Fibroblast of lung (primary cell): ENCODE data around the gene BCL2L11. TPM values are rescaled to one million over a fixed set of nuclear protein-coding genes. Genes with fewer than 3 reads are reported as not detected.

ENCODE experiments used
- DNase-seq, 2 donors: peaks; one replicate each; pipeline versions ENCODE4 v3.0.0 to v3.0.0-alpha.2; 2010; ENCODE audit warnings: low read depth in 2 of 2
- H2AFZ ChIP-seq: 2 replicates; pipeline ENCODE4 v1.5.1; 2012; ENCODE audit warnings: low read length, control low read depth, inconsistent platforms
- H3K27ac ChIP-seq: 2 replicates; pipeline ENCODE4 v1.5.1; 2011; ENCODE audit warnings: low read length, control low read depth; ENCODE audit not compliant: insufficient read depth
- H3K27me3 ChIP-seq: 2 replicates; pipeline ENCODE4 v1.5.1; 2011; ENCODE audit warnings: mild to moderate bottlenecking, low read length; ENCODE audit not compliant: control insufficient read depth, insufficient read depth
- H3K36me3 ChIP-seq: 2 replicates; pipeline ENCODE4 v1.5.1; 2011; ENCODE audit warnings: low read length; ENCODE audit not compliant: control insufficient read depth, insufficient read depth
- H3K4me1 ChIP-seq: 2 replicates; pipeline ENCODE4 v1.5.1; 2011; ENCODE audit warnings: low read length; ENCODE audit not compliant: control insufficient read depth, insufficient read depth; ENCODE audit errors: extremely low read depth
- H3K4me2 ChIP-seq: 2 replicates; pipeline ENCODE4 v1.5.1; 2011; ENCODE audit warnings: low read length, control low read depth; ENCODE audit not compliant: insufficient read depth; ENCODE audit errors: extremely low read depth
- H3K4me3 ChIP-seq, 4 experiments: fragments of 200-600 bp in 1 of 4; sonication (generic) in 1 of 4; replicated peaks in 1 of 4; 2 replicates each; pipeline ENCODE4 v1.5.1; 2011 to 2016; ENCODE audit warnings: low read length in 4 of 4, low read depth in 3 of 4, mild to moderate bottlenecking in 3 of 4, control low read depth in 2 of 4, inconsistent platforms in 1 of 4, mixed read lengths in 1 of 4; ENCODE audit not compliant: insufficient read depth in 1 of 4; ENCODE audit errors: control extremely low read depth in 1 of 4
- H3K79me2 ChIP-seq: 2 replicates; pipeline ENCODE4 v1.5.1; 2012; ENCODE audit warnings: mild to moderate bottlenecking, low read length, inconsistent platforms; ENCODE audit not compliant: control insufficient read depth, insufficient read depth
- H3K9ac ChIP-seq: 2 replicates; pipeline ENCODE4 v1.5.1; 2011; ENCODE audit warnings: mild to moderate bottlenecking, low read length, control low read depth; ENCODE audit not compliant: insufficient read depth
- H3K9me3 ChIP-seq: 2 replicates; pipeline ENCODE4 v1.5.1; 2012; ENCODE audit warnings: low read depth, low read length; ENCODE audit not compliant: control insufficient read depth, insufficient read depth
- H4K20me1 ChIP-seq: 2 replicates; pipeline ENCODE4 v1.5.1; 2011; ENCODE audit warnings: low read length; ENCODE audit not compliant: control insufficient read depth, insufficient read depth; ENCODE audit errors: extremely low read depth
- EZH2 ChIP-seq: IDR thresholded peaks from 2 replicates; pipeline ENCODE4 v1.5.1; 2012; ENCODE audit warnings: low read length, control low read depth, mild to moderate bottlenecking; ENCODE audit errors: missing control alignments
- polyA plus RNA-seq, 2 donors: library from polyadenylated mRNA; depleted of rRNA in 1 of 2; stranded (reverse) in 1 of 2; unstranded in 1 of 2; fragments of >200 nt; gene quantifications; 2 replicates each; pipeline ENCODE4 v1.2.1, GENCODE V29; 2011 to 2012; ENCODE audit warnings: missing spikeins in 1 of 2
- total RNA-seq: library from RNA; depleted of rRNA; stranded (reverse); fragments of >200 nt; gene quantifications from 2 replicates; pipeline ENCODE4 v1.2.1, GENCODE V29; 2014
- TF ChIP-seq, protein P1 (sequence below), 2 donors: IDR thresholded peaks in 1 of 2; conservative IDR thresholded peaks in 1 of 2; 1 replicate in 1 of 2; 2 replicates in 1 of 2; pipeline ENCODE4 v1.5.1; 2011 to 2012; ENCODE audit warnings: low read length in 2 of 2, control low read depth in 1 of 2, inconsistent platforms in 1 of 2, low read depth in 1 of 2, mild to moderate bottlenecking in 1 of 2

Gene BCL2L11
- total and polyA plus RNA-seq, 2 donors (not counting 1 experiment from before 2014, with no cell fraction given) = 1.5 to 10.2 TPM

DNA sequence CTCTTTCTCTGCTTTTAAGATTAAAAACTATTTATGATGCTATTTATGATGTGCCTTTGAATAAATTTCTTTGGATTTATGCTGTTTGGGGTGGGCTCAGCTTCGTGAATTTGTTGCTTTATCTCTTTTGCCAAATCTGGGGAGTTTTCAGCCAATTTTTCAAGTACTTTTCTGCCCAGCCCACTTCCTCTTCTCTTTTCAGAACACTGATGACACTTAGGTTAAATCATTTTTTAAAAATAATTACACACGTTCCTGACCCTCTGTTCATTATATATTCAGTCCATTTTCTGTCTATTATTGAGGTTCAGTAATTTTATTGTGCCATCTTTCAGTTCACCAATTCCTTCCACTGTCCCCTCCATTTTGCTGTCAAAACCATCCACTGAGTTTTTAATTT is 14.8 kb upstream of the BCL2L11 start:
- Histone ChIP-seq H3K4me1 (no peaks in the 10 kb centered on the region), H3K9ac (no peak overlapping the region)
- TF ChIP-seq, protein P1, sequence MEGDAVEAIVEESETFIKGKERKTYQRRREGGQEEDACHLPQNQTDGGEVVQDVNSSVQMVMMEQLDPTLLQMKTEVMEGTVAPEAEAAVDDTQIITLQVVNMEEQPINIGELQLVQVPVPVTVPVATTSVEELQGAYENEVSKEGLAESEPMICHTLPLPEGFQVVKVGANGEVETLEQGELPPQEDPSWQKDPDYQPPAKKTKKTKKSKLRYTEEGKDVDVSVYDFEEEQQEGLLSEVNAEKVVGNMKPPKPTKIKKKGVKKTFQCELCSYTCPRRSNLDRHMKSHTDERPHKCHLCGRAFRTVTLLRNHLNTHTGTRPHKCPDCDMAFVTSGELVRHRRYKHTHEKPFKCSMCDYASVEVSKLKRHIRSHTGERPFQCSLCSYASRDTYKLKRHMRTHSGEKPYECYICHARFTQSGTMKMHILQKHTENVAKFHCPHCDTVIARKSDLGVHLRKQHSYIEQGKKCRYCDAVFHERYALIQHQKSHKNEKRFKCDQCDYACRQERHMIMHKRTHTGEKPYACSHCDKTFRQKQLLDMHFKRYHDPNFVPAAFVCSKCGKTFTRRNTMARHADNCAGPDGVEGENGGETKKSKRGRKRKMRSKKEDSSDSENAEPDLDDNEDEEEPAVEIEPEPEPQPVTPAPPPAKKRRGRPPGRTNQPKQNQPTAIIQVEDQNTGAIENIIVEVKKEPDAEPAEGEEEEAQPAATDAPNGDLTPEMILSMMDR (conservative IDR thresholded peaks at IDR 0.05 in 1 of 2, IDR thresholded peaks at IDR 0.05 in 1 of 2; ENCODE audit: low read depth in 1 of 2, low read length in 2 of 2) = no peak
- TF ChIP-seq EZH2 = no peak

DNA sequence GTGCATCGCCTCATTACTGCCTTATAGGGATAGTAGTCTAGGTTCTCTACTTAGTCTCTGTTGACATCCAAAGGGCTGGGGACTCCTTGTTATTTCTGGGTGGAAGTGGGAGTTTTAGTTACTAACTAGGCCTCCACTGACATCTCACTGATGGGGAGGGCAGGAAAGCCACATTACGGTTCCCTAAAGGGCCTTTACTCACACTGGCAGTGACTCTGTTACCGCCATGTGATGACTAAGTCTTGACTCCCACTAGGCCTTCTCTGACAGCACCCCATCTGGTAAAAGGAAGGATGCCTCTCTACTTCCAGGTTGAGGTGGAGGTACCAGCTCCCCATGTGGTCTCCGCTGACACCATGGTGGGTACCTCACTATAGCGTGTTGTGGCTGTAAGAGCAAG is 14.0 kb upstream of the BCL2L11 start:
- H4K20me1 ChIP-seq = no peaks in the 10 kb centered on the region
- TF ChIP-seq EZH2 = no peak
- TF ChIP-seq, protein P1 (conservative IDR thresholded peaks at IDR 0.05 in 1 of 2, IDR thresholded peaks at IDR 0.05 in 1 of 2; ENCODE audit: low read depth in 1 of 2, low read length in 2 of 2) = no peak

More for the DNA sequence above, 14.8 kb upstream of the BCL2L11 start:
- H3K79me2 ChIP-seq = no peaks in the 10 kb centered on the region
- no peak overlapping the region for H3K4me3 ChIP-seq
- no peak overlapping the region for H3K27ac ChIP-seq
- DNase-seq = no peak
- H3K27me3 ChIP-seq = peaks cover 18% of the 10 kb centered on the region
- no peaks in the 10 kb centered on the region for H3K9me3 ChIP-seq
- no peaks in the 10 kb centered on the region for H3K36me3 ChIP-seq
- H4K20me1 ChIP-seq = no peaks in the 10 kb centered on the region
- H3K4me2 ChIP-seq = no peak overlapping the region
- no peak overlapping the region for H2AFZ ChIP-seq

DNA sequence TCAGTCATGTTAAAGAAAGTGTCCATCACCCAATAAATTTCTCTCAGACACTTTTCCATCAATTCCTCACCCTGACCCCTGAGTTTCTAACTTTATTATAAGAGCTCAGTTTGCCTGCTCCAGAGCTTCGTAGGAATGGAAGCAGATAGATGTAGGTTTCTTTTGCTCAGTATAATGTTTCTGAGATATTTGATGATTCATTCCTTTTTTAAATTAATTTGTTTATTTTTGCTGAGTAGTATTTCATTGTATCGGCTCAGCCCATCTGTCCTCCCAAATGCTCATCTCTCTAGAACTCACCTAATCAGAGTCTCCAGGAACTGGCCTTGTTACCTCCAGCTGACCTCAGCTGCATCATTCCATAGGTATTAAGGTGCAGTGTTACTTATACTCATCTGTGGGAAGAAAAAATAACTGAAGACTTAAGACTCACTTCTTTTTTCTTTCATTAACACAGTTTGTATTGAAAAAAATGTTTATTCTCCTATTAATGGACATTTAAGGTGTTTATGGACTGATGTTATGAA is 11.9 kb upstream of the BCL2L11 start:
- Histone ChIP-seq H4K20me1 (no peaks in the 10 kb centered on the region), H3K27me3 (peaks cover 11% of the 10 kb centered on the region), H3K4me1 (no peaks in the 10 kb centered on the region), H3K4me2 (no peak overlapping the region), H3K9me3 (no peaks in the 10 kb centered on the region), H3K27ac (no peak overlapping the region), H3K4me3 (no peak overlapping the region), H3K36me3 (no peaks in the 10 kb centered on the region), H2AFZ (no peak overlapping the region), H3K79me2 (no peaks in the 10 kb centered on the region), H3K9ac (no peak overlapping the region)
- TF ChIP-seq EZH2 = no peak
- TF ChIP-seq, protein P1 (conservative IDR thresholded peaks at IDR 0.05 in 1 of 2, IDR thresholded peaks at IDR 0.05 in 1 of 2; ENCODE audit: low read depth in 1 of 2, low read length in 2 of 2) = no peak
- DNase-seq = peak in 1 of 2 donors; percentile 23

More for the DNA sequence above, 14.0 kb upstream of the BCL2L11 start:
- no peak overlapping the region for H3K4me3 ChIP-seq
- no peak for DNase-seq
- H3K9ac ChIP-seq = no peak overlapping the region
- H3K79me2 ChIP-seq = no peaks in the 10 kb centered on the region
- H3K4me2 ChIP-seq = no peak overlapping the region
- H3K27ac ChIP-seq = no peak overlapping the region
- no peaks in the 10 kb centered on the region for H3K36me3 ChIP-seq
- H2AFZ ChIP-seq = no peak overlapping the region
- H3K27me3 ChIP-seq = peaks cover 18% of the 10 kb centered on the region
- H3K9me3 ChIP-seq = no peaks in the 10 kb centered on the region
- H3K4me1 ChIP-seq = no peaks in the 10 kb centered on the region
